AG10803 (cell line): ENCODE results near the gene SLC6A3.

ENCODE experiments used
- DNase-seq: peaks from one replicate; pipeline ENCODE4 v3.0.0; 2010; ENCODE audit warnings: low read depth
- H3K4me3 ChIP-seq: 2 replicates; pipeline ENCODE4 v1.5.1; 2011; ENCODE audit warnings: mild to moderate bottlenecking, low read length, control low read depth
- TF ChIP-seq, protein P1 (sequence below): conservative IDR thresholded peaks from 2 replicates; pipeline ENCODE4 v1.5.1; 2011; ENCODE audit warnings: mild to moderate bottlenecking, low read length, control low read depth, inconsistent platforms

Gene SLC6A3

DNA sequence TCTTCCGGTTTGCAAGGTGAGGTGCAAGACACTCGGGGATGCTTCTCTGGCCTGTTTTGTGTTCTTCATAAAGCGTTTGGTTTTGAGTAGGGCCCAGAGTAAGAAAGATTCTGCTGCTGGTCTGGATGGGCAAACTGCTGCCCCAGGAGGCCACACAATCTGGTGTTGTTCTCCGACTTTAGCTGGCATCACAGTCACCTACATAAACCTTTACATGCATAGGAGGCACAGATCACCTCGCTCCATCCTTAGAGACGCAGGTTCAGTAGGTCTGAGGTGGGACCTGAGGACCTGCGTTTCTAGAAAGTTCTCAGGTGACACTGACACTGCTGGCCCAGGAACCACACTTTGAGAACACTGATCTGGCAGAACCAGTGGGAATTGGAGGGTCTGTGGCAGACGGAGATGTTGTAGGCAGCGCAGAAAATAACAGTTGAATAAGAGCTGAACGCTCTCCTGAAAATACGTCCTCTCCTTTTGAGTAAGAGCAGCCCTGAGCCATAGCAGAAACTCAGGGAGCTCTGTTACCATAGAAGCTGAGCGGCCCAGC lies 3.9 kb upstream of the SLC6A3 start:
- H3K4me3 ChIP-seq, result no peak overlapping the region
- TF ChIP-seq, protein P1, sequence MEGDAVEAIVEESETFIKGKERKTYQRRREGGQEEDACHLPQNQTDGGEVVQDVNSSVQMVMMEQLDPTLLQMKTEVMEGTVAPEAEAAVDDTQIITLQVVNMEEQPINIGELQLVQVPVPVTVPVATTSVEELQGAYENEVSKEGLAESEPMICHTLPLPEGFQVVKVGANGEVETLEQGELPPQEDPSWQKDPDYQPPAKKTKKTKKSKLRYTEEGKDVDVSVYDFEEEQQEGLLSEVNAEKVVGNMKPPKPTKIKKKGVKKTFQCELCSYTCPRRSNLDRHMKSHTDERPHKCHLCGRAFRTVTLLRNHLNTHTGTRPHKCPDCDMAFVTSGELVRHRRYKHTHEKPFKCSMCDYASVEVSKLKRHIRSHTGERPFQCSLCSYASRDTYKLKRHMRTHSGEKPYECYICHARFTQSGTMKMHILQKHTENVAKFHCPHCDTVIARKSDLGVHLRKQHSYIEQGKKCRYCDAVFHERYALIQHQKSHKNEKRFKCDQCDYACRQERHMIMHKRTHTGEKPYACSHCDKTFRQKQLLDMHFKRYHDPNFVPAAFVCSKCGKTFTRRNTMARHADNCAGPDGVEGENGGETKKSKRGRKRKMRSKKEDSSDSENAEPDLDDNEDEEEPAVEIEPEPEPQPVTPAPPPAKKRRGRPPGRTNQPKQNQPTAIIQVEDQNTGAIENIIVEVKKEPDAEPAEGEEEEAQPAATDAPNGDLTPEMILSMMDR, result no peak
- no peak for DNase-seq

DNA sequence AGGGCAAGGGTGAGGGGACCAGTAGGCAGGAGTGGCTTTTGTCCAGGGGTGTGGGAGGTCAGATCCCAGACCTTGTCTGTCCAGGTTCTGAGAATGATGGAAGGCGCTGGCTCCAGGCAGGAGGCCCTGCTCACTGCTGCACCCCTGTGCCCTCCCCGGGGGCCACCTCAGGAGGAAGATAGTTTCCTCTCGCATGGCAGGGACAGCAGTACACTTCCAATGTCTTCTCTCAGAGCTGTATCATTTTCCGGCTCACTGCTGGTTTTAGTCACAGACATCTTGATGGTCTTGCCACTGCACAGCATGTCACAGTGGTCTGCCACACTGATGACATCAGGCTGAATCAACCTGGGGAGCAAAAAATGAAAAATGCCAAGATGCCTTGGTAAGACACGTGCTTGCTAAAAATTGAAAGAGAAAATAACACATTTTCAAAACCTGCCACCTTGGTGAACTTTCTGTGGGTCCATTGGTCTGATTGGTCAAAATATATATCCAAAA lies 3.3 kb upstream of the SLC6A3 start:
- TF ChIP-seq, protein P1, result no peak
- no peak for DNase-seq
- no peak overlapping the region for H3K4me3 ChIP-seq

DNA sequence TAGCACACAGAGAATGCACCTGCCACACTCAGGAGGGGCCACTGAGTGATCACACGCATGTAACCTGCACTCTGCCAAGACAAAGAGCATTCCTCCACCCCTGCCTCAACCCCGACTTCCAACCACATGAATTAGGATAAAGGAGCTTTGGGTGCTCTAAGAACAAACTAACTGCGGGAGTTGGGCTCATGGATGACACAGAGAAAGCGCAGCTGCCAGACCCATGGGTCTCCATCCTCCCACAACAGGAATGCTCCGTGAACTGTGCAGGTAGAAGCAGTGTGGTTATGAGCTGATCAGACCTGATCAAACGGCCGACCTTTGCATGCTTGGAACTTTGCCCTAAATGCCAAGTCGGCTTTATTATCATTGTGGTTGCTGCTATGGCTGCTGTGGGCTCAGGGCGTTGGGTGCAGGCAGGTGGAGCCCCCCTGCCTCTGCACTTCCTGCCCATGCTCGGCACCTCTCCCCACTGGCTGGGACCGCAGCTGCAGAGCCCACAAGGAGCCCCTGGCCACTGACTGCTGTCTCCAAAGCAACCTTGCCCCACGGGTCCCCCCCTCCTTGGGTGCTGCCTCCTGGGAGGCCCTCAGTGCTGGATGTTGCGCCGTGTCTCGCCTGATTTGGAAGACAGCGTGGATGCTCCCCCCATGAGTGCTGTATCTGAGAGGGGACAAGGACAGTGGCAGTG lies 2.6 kb upstream of the SLC6A3 start:
- DNase-seq, result no peak
- TF ChIP-seq, protein P1, result no peak
- H3K4me3 ChIP-seq, result no peak overlapping the region

DNA sequence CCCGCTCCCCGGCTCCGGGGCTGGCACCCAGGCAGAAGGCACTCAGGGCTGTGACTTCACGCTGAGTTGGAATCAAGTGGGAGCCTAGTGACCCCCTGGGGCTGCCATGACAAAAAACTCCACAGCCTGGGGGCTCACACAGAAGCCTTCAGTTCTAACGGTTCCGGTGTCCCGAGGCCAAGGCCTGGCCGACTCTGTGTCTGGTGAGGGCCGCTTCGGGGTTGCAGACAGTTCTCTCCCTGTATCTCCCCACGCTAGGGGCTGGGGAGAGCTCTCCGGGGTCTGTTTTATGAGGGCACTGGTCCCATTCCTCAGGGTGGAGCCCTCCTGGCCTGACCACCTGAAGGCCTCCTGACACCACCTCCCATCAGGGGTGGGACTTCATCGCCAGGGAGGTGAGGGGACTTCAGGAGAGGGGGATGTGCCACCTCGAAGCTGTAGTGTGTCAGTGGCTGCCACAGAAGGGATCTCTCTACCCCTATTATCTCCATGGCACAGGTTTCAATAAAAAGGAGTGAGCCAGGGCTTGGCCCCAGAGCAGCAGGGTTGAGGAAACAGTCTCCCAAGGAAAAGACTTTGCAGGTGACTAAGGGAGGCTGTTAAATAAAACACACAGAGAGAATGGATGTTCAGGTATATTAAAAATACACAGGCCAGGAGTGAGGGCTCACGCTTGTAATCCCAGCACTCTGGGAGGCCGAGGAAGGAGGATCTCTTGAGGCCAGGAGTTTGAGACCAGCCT lies 1.5 kb upstream of the SLC6A3 start:
- DNase-seq, result no peak
- TF ChIP-seq, protein P1, result no peak
- no peak overlapping the region for H3K4me3 ChIP-seq

DNA sequence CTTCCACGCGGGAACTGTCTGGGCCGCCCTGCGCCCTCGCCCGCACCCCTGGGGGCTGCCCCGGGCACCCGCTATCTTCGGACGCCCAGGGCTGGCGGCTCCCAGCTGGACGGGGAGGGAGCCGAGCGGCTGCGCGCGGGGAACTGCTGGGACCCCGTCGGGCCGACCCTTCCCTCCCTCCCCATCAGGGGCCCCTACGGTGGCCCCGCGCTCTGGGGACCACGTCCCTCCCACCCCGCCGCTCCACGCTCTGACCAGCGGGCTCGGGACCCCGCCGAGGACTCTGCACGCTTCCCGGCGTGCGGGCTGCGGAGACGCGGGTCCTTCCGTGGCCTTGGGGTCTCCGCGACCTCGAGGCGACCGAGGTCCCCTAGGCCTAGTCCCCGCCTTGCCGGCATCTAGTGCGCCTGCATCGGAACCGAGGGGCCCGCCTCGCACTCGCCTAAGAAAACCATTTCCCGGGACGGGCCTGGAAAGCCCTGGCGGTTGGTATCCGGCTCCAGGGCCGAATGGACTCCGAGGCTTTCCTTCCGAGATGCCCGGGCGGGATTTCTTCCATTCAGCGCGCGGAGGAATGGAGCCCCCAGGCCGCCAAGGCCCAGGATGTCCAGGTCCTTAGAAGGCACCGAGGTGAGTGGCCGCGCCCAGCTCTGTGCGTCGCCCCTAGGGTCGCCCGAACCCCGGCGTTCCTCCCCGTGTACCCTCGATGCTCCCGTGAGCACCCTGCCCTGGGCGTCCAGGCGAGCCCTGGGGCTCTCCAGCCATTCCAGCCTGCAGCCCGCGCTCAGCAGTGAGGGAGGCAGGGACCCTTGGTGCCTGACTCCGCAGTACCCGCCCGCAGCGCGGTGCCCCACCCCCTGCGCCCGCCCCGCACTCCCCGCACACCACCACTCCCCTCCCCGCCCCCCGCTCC lies 705 bp upstream of the SLC6A3 start:
- no peak overlapping the region for H3K4me3 ChIP-seq
- TF ChIP-seq, protein P1, result no peak
- DNase-seq, result no peak

DNA sequence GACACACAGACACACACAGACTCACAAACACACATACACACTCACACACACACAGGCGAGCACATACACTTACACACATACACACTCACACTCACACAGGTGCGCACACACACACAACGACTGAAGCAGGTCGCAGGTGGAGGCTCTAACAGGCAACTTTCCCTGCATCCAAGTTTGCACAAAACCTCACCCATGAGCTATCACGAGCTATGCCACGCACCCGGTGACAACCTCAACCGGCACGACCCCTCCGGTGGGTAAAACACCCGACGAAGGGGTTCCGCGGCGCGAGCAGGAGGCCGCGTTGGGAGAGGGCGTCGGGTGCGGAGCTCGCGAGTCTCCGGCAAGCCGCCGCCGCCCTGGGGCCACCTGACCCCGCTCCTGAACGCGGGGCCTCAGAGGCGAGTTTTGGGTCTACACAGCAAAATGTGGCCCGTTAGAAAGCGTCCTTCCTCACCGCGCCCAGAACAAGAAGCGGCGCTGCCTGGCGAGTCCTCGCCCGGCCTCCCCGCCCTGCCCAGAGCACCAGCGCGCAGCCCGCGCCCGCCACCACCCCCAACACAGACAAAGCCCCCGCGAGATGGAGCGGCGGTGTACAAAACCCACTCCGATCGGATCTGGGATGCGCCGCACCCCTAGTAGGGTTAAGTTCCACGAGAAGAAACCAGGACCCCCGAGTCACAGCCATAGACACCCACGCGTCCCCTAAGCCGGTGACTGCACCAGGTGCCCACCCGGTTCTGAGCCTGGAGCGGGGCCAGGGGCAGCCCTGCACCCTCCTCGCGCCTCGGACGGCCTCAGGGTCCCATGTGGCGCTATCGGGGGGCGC lies 665 bp downstream of the SLC6A3 start:
- no peak overlapping the region for H3K4me3 ChIP-seq
- TF ChIP-seq, protein P1, result no peak
- DNase-seq, result no peak
